HL-60 (cell line): ENCODE results near the gene RSRC1.

Experiments
- DNase-seq, 2 experiments: peaks; one replicate each; pipeline ENCODE4 v3.0.0-alpha.2; 2010 to 2020; ENCODE audit warnings: low read depth in 1 of 2, low spot score in 1 of 2
- H3K27ac ChIP-seq: fragments of 250-450 bp; sonication (Bioruptor Pico); replicated peaks from 2 replicates; pipeline ENCODE4 v1.5.1; 2020; ENCODE audit warnings: mild to moderate bottlenecking, moderate library complexity
- H3K27me3 ChIP-seq: fragments of 250-450 bp; sonication (Bioruptor Pico); 2 replicates; pipeline ENCODE4 v1.5.1; 2021; ENCODE audit warnings: mild to moderate bottlenecking, moderate library complexity; ENCODE audit not compliant: insufficient read depth, poor library complexity, severe bottlenecking
- H3K4me3 ChIP-seq: replicated peaks from 2 replicates; pipeline ENCODE4 v1.5.1; 2011; ENCODE audit warnings: mild to moderate bottlenecking, control low read depth, low read length; ENCODE audit not compliant: insufficient read depth
- CTCF ChIP-seq: IDR thresholded peaks from one replicate; pipeline ENCODE4 v1.5.1; 2011; ENCODE audit warnings: low read length, control low read depth, inconsistent platforms; ENCODE audit not compliant: insufficient read depth
- GABPA ChIP-seq: IDR thresholded peaks from 2 replicates; pipeline ENCODE4 v1.6.1; 2012; ENCODE audit warnings: low read depth
- POLR2AphosphoS5 ChIP-seq: IDR thresholded peaks from 2 replicates; pipeline ENCODE4 v1.6.1; 2012; ENCODE audit warnings: low read depth
- REST ChIP-seq: IDR thresholded peaks from 2 replicates; pipeline ENCODE4 v1.6.1; 2012; ENCODE audit warnings: low read depth; ENCODE audit not compliant: insufficient replicate concordance
- SPI1 ChIP-seq: IDR thresholded peaks from 2 replicates; pipeline ENCODE4 v1.6.1; 2012; ENCODE audit warnings: low read depth, mild to moderate bottlenecking, borderline replicate concordance

RSRC1 gene

GRCh38 chr3:158093526-158093925 lies 16.4 kb upstream of the RSRC1 start:
- no peak for DNase-seq
- TF ChIP-seq REST (no peak), GABPA (no peak), CTCF (no peak), SPI1 (no peak), POLR2AphosphoS5 (no peak)
- no peak overlapping the region for H3K27ac ChIP-seq
- no peaks in the 10 kb centered on the region for H3K27me3 ChIP-seq
- H3K4me3 ChIP-seq, result no peak overlapping the region

GRCh38 chr3:158094235-158095110 lies 15.4 kb upstream of the RSRC1 start:
- H3K4me3 ChIP-seq, result no peak overlapping the region
- no peak for TF ChIP-seq POLR2AphosphoS5
- TF ChIP-seq SPI1, result no peak
- no peak for TF ChIP-seq CTCF
- TF ChIP-seq REST, result no peak
- no peak for TF ChIP-seq GABPA
- DNase-seq, result no peak
- H3K27me3 ChIP-seq, result no peaks in the 10 kb centered on the region
- H3K27ac ChIP-seq, result no peak overlapping the region

- no peak overlapping the region for H3K4me3 ChIP-seq
- no peak for DNase-seq
- H3K27me3 ChIP-seq, result no peaks in the 10 kb centered on the region
- no peak for TF ChIP-seq POLR2AphosphoS5
- no peak for TF ChIP-seq CTCF
- TF ChIP-seq SPI1, result no peak
- TF ChIP-seq GABPA, result no peak
- no peak for TF ChIP-seq REST
- H3K27ac ChIP-seq, result no peak overlapping the region
Measured at GRCh38 chr3:158095111-158095813, 14.6 kb upstream of the RSRC1 start.
